CD14-positive monocyte (primary cell): ENCODE measurements around the gene CD2BP2. TPM values are rescaled to one million over a fixed set of nuclear protein-coding genes. Genes with fewer than 3 reads are reported as not detected.

Experiments used
- DNase-seq, 3 donors: peaks; one replicate each; pipeline ENCODE4 v3.0.0-alpha.2; 2011 to 2022
- H2AFZ ChIP-seq: 2 replicates; pipeline ENCODE4 v1.6.0; 2012; ENCODE audit warnings: mild to moderate bottlenecking, low read depth, low read length, inconsistent platforms; ENCODE audit not compliant: insufficient read depth, poor library complexity, severe bottlenecking
- H3K27ac ChIP-seq, 2 donors: 1 replicate in 1 of 2; 2 replicates in 1 of 2; pipeline ENCODE4 v1.5.1; 2012 to 2013; ENCODE audit warnings: low read length in 2 of 2, control low read depth in 1 of 2, inconsistent platforms in 1 of 2, low read depth in 1 of 2, mild to moderate bottlenecking in 1 of 2
- H3K27me3 ChIP-seq, 2 donors: one replicate each; pipeline versions ENCODE4 v1.6.0 to v1.6.1; 2011 to 2013; ENCODE audit warnings: low read length in 2 of 2; ENCODE audit not compliant: control insufficient read depth in 2 of 2, insufficient read depth in 2 of 2
- H3K36me3 ChIP-seq, 2 donors: replicated peaks in 1 of 2; 1 replicate in 1 of 2; 2 replicates in 1 of 2; pipeline versions ENCODE4 v1.5.1 to v1.6.1; 2012 to 2013; ENCODE audit warnings: low read length in 2 of 2, control low read depth in 1 of 2, inconsistent platforms in 1 of 2, mild to moderate bottlenecking in 1 of 2; ENCODE audit not compliant: insufficient read depth in 2 of 2, control insufficient read depth in 1 of 2
- H3K4me1 ChIP-seq, 2 donors: 1 replicate in 1 of 2; 2 replicates in 1 of 2; pipeline versions ENCODE4 v1.5.1 to v1.6.1; 2012 to 2013; ENCODE audit warnings: low read length in 2 of 2, control low read depth in 1 of 2, inconsistent platforms in 1 of 2, mild to moderate bottlenecking in 1 of 2, moderate library complexity in 1 of 2; ENCODE audit not compliant: insufficient read depth in 2 of 2, control insufficient read depth in 1 of 2
- H3K4me2 ChIP-seq: replicated peaks from 2 replicates; pipeline ENCODE3; 2012; ENCODE audit warnings: low read length, moderate library complexity, mild to moderate bottlenecking; ENCODE audit not compliant: poor library complexity, severe bottlenecking; ENCODE audit errors: extremely low read depth
- H3K4me3 ChIP-seq, 3 experiments: fragments of 200-600 bp in 1 of 3; sonication (generic) in 1 of 3; replicated peaks in 1 of 3; 1 replicate in 2 of 3; 2 replicates in 1 of 3; pipeline ENCODE4 v1.5.1; 2011 to 2013; ENCODE audit warnings: low read length in 3 of 3, mild to moderate bottlenecking in 3 of 3, control low read depth in 2 of 3, low read depth in 2 of 3, inconsistent platforms in 1 of 3, moderate library complexity in 1 of 3
- H3K79me2 ChIP-seq: 2 replicates; pipeline ENCODE4 v1.6.0; 2012; ENCODE audit warnings: mild to moderate bottlenecking, control low read depth, inconsistent platforms, low read length, moderate library complexity; ENCODE audit not compliant: insufficient read depth
- H3K9ac ChIP-seq: 2 replicates; pipeline ENCODE4 v1.6.0; 2017; ENCODE audit warnings: low read length, mild to moderate bottlenecking; ENCODE audit not compliant: insufficient read depth, poor library complexity, severe bottlenecking
- H3K9me3 ChIP-seq, 2 donors: replicated peaks in 1 of 2; 1 replicate in 1 of 2; 2 replicates in 1 of 2; pipeline versions ENCODE4 v1.5.1 to v1.6.1; 2012 to 2013; ENCODE audit warnings: low read length in 2 of 2, control low read depth in 1 of 2; ENCODE audit not compliant: control insufficient read depth in 1 of 2, insufficient read depth in 1 of 2
- H4K20me1 ChIP-seq: 2 replicates; pipeline ENCODE4 v1.6.0; 2012; ENCODE audit warnings: mild to moderate bottlenecking, low read length, control low read depth, moderate library complexity; ENCODE audit not compliant: insufficient read depth
- H3K27ac Mint-ChIP-seq, 7 donors: one replicate each; pipeline ENCODE4 v1.8.0; 2020; ENCODE audit warnings: mild to moderate bottlenecking in 7 of 7, mixed read lengths in 7 of 7, moderate library complexity in 6 of 7, inconsistent platforms in 2 of 7
- H3K27me3 Mint-ChIP-seq, 3 donors: one replicate each; pipeline ENCODE4 v1.8.0; 2021 to 2022; ENCODE audit warnings: low read depth in 3 of 3, mild to moderate bottlenecking in 3 of 3, mixed read lengths in 3 of 3, moderate library complexity in 3 of 3, inconsistent platforms in 1 of 3
- H3K36me3 Mint-ChIP-seq, 2 donors: one replicate each; pipeline ENCODE4 v1.8.0; 2020; ENCODE audit warnings: mixed read lengths in 2 of 2, inconsistent platforms in 1 of 2, mild to moderate bottlenecking in 1 of 2
- H3K4me1 Mint-ChIP-seq: one replicate; pipeline ENCODE4 v1.8.0; 2020; ENCODE audit warnings: mild to moderate bottlenecking, mixed read lengths
- H3K4me3 Mint-ChIP-seq, 2 donors: one replicate each; pipeline ENCODE4 v1.8.0; 2020; ENCODE audit warnings: mild to moderate bottlenecking in 2 of 2, mixed read lengths in 2 of 2, moderate library complexity in 1 of 2
- H3K9me3 Mint-ChIP-seq, 7 donors: one replicate each; pipeline ENCODE4 v1.8.0; 2020 to 2022; ENCODE audit warnings: mixed read lengths in 7 of 7, mild to moderate bottlenecking in 6 of 7, moderate library complexity in 6 of 7, inconsistent platforms in 2 of 7
- WGBS: methylation state at CpG from one replicate; pipeline ENCODE4 v1.1.5; 2013; ENCODE audit warnings: missing lambda C conversion rate; ENCODE audit not compliant: insufficient coverage; 5-methylcytosine and 5-hydroxymethylcytosine counted together
- intact Hi-C, 2 donors: fragments of 100-400 bp; cut with micrococcal nuclease; formaldehyde crosslinking; loops; one replicate each; pipeline versions ENCODE4 v1.15.0 to v1.15.1; 2023
- polyA plus RNA-seq, 3 donors: library from polyadenylated mRNA; depleted of rRNA in 1 of 3; unstranded in 2 of 3; stranded (reverse) in 1 of 3; fragments of 300-500 nt in 2 of 3; fragments of >200 nt in 1 of 3; fragmentation: Illumina TruSeq in 2 of 3; gene quantifications; 1 replicate in 2 of 3; 2 replicates in 1 of 3; pipeline ENCODE4 v1.2.3, GENCODE V29; 2012 to 2021
- TF ChIP-seq, protein P1 (sequence below): fragments of 200-600 bp; IDR thresholded peaks from one replicate; pipeline ENCODE4 v1.8.0; 2022; ENCODE audit warnings: antibody characterized with exemption, mild to moderate bottlenecking

Gene CD2BP2
- polyA plus RNA-seq, 3 donors, result 23.9 to 31.8 (median 31.0) TPM

DNA sequence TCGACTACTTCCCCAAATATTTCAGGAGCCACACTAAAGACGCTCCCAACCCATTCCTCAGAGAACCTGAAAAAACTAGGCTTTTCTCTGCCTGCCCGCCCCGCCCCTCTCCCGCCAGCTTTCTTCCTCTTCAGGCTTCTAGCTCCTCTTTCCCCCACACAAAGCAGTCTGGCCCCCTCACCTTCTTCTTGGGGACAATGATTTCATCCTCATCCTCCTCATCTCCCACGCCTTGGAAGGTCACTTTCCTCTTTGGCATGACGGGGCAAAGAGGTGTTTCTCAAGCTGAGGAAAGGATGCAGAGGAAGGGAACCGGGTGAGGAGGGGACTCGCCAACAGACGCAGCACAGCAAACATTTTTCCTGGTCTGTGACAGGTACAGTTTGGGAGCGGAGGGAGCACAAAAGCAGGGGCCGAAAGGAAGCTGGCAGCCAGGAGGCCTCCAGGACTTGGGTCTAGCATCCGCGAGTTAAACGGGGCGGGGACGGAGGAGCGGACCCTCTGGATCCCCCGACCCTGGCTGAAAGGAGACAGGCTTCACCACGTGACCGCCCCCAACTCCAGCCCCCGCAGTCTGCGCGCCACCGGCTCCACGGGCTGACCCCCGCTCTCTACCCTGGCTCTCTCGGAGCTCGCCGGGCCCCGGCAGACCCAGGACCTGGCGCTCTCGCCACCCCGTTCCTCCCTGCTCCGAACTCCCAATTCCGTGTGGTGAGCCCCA is 525 bp downstream of the CD2BP2 start:
- Histone ChIP-seq H3K4me3 (peak overlapping the region; percentile 82 to 100 (median 96)), H3K9me3 (no peaks in the 10 kb centered on the region), H3K36me3 (peaks cover 61 to 72% of the 10 kb centered on the region in 2 donors), H3K27ac (peak overlapping the region; percentile 94 to 99), H3K27me3 (no peaks in the 10 kb centered on the region), H3K9ac (peak overlapping the region; percentile 88), H3K79me2 (peaks cover 55% of the 10 kb centered on the region), H2AFZ (peak overlapping the region; percentile 81), H3K4me2 (peak overlapping the region; percentile 100), H3K4me1 (peaks cover 26 to 36% of the 10 kb centered on the region in 2 donors), H4K20me1 (peaks cover 70% of the 10 kb centered on the region)
- peak in 1 of 3 donors; percentile 50 for DNase-seq
- TF ChIP-seq, protein P1, sequence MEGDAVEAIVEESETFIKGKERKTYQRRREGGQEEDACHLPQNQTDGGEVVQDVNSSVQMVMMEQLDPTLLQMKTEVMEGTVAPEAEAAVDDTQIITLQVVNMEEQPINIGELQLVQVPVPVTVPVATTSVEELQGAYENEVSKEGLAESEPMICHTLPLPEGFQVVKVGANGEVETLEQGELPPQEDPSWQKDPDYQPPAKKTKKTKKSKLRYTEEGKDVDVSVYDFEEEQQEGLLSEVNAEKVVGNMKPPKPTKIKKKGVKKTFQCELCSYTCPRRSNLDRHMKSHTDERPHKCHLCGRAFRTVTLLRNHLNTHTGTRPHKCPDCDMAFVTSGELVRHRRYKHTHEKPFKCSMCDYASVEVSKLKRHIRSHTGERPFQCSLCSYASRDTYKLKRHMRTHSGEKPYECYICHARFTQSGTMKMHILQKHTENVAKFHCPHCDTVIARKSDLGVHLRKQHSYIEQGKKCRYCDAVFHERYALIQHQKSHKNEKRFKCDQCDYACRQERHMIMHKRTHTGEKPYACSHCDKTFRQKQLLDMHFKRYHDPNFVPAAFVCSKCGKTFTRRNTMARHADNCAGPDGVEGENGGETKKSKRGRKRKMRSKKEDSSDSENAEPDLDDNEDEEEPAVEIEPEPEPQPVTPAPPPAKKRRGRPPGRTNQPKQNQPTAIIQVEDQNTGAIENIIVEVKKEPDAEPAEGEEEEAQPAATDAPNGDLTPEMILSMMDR, result no peak
- intact Hi-C loops, result loop anchor here (2.0 to 10.0 kb wide), 2 partner anchors 16 to 50 kb away; partner anchors contain the start of genes TBC1D10B (in 1 of the 2) and ZNF771 (in 1 of the 2)
- peak overlapping the region; percentile 97 for H3K4me3 Mint-ChIP-seq
- no peaks in the 10 kb centered on the region for H3K9me3 Mint-ChIP-seq
- peaks cover 37% of the 10 kb centered on the region for H3K4me1 Mint-ChIP-seq
- under 1% methylated on average over 34 of the region's 36 CpGs for WGBS
- H3K27ac Mint-ChIP-seq, result peak overlapping the region; percentile 97 to 100 (median 99)
- H3K36me3 Mint-ChIP-seq, result peaks cover 59 to 69% of the 10 kb centered on the region in 2 donors
- peaks cover 0 to 1% (median 0%) of the 10 kb centered on the region in 3 donors for H3K27me3 Mint-ChIP-seq

DNA sequence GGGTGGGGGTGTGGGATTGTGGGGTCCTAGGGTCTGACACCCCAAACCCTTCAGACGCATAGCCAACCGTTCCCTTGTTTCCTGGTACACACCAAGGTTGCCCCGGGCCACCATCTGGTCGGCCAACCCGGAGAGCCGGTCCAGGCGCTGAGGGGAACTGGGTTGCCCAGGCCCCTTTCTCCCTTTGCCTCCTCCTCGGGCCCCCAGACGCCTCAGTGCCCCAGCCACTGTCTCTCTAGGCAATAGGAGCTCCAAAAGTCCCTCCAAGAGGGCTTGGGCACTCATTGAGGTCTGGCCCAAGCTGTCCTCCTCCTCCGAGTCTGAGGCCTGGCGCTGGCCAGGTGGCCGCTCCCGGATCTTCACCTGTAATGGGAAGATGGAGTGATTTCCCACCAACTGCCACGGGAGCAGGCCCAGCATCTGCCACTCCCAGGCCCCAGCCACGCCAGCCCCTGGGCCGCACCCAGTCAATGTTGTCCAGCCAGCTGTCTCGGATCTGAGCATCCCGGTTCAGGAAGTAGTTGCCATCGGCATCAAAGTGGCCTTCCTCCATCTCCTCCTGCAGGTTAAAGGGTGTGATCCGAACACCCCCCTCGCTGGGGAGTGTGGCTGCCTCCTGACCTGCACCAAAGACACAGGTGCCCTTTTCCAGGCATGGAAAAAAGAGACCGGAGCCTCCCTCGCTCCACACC is 1.5 kb downstream of the CD2BP2 start:
- Histone ChIP-seq H3K9me3 (no peaks in the 10 kb centered on the region), H2AFZ (no peak overlapping the region), H3K27ac (peak overlapping the region in 1 of 2 donors; percentile 99), H4K20me1 (peaks cover 60% of the 10 kb centered on the region), H3K36me3 (peaks cover 51 to 62% of the 10 kb centered on the region in 2 donors), H3K4me2 (no peak overlapping the region), H3K9ac (no peak overlapping the region), H3K79me2 (peaks cover 45% of the 10 kb centered on the region), H3K4me3 (no peak overlapping the region), H3K27me3 (no peaks in the 10 kb centered on the region), H3K4me1 (peaks cover 26 to 36% of the 10 kb centered on the region in 2 donors)
- Mint-ChIP-seq H3K27me3 (peaks cover 0 to 1% (median 0%) of the 10 kb centered on the region in 3 donors), H3K9me3 (no peaks in the 10 kb centered on the region), H3K4me3 (no peak overlapping the region), H3K4me1 (peaks cover 41% of the 10 kb centered on the region), H3K36me3 (peaks cover 58 to 65% of the 10 kb centered on the region in 2 donors), H3K27ac (peak overlapping the region in 5 of 7 donors; percentile 15 to 100 (median 63))
- TF ChIP-seq, protein P1, result no peak
- intact Hi-C loops, result loop anchor here (2.0 to 10.0 kb wide), 2 partner anchors 17 to 51 kb away; partner anchors contain the start of genes TBC1D10B (in 1 of the 2) and ZNF771 (in 1 of the 2)
- DNase-seq, result peak in 1 of 3 donors; percentile 6
- 94% methylated on average over 15 of the region's 23 CpGs for WGBS
